SU-DHL-6 (cell line): ENCODE results near the gene MYH16.

ENCODE experiments used
- H2AFZ ChIP-seq: fragments of 200-600 bp; sonication (generic); 2 replicates; pipeline ENCODE4 v1.6.1; 2014; ENCODE audit warnings: low read depth, mild to moderate bottlenecking, moderate library complexity, mixed read lengths, antibody characterized with exemption, low read length; ENCODE audit not compliant: severe bottlenecking
- H3F3A ChIP-seq: fragments of 200-600 bp; shearing (Covaris generic); 2 replicates; pipeline ENCODE4 v1.6.0; 2016; ENCODE audit warnings: antibody characterized with exemption, mild to moderate bottlenecking; ENCODE audit not compliant: insufficient read depth
- H3K27ac ChIP-seq: fragments of 200-600 bp; sonication (generic); 2 replicates; pipeline ENCODE4 v1.5.1; 2016; ENCODE audit warnings: low read depth, mild to moderate bottlenecking, low read length, moderate library complexity, mixed read lengths
- H3K27me3 ChIP-seq: fragments of 200-600 bp; sonication (generic), shearing (Covaris generic); 2 replicates; pipeline ENCODE4 v1.6.0; 2014; ENCODE audit warnings: mild to moderate bottlenecking, low read length
- H3K36me3 ChIP-seq: fragments of 200-600 bp; sonication (generic); 2 replicates; pipeline ENCODE4 v1.6.1; 2014; ENCODE audit warnings: mild to moderate bottlenecking, low read length, mixed read lengths
- H3K4me2 ChIP-seq: fragments of 300-600, 200-600 bp; shearing (Covaris generic), sonication (generic); 2 replicates; pipeline ENCODE4 v1.6.0; 2014; ENCODE audit warnings: low read length, low read depth, mild to moderate bottlenecking; ENCODE audit not compliant: poor library complexity, severe bottlenecking
- H3K4me3 ChIP-seq: fragments of 200-600 bp; sonication (generic); 2 replicates; pipeline ENCODE4 v1.5.1; 2014; ENCODE audit warnings: antibody characterized with exemption, low read length, mild to moderate bottlenecking, mixed read lengths; ENCODE audit not compliant: insufficient read depth, poor library complexity, severe bottlenecking
- H3K79me2 ChIP-seq: fragments of 200-600 bp; sonication (generic); 2 replicates; pipeline ENCODE4 v1.6.1; 2014; ENCODE audit warnings: mild to moderate bottlenecking, low read length, moderate library complexity; ENCODE audit not compliant: insufficient read depth
- H3K9ac ChIP-seq: fragments of 200-600 bp; sonication (generic); 2 replicates; pipeline ENCODE4 v1.7.0; 2014; ENCODE audit warnings: mild to moderate bottlenecking, low read length
- H3K9me2 ChIP-seq: fragments of 200-600 bp; sonication (generic); replicated peaks from 2 replicates; pipeline ENCODE4 v1.6.1; 2014; ENCODE audit warnings: low read length; ENCODE audit not compliant: insufficient read depth
- H3K9me3 ChIP-seq: fragments of 200-600 bp; sonication (generic); 2 replicates; pipeline ENCODE4 v1.6.1; 2014; ENCODE audit warnings: low read length, mixed read lengths; ENCODE audit not compliant: insufficient read depth
- H4K20me1 ChIP-seq: fragments of 200-600 bp; sonication (generic); 2 replicates; pipeline ENCODE4 v1.6.1; 2014; ENCODE audit warnings: low read depth, mild to moderate bottlenecking, antibody characterized with exemption, low read length, moderate library complexity, mixed read lengths
- CTCF ChIP-seq: fragments of 200-600 bp; sonication (generic); IDR thresholded peaks from one replicate; pipeline ENCODE4 v1.5.1; 2017; ENCODE audit warnings: antibody characterized with exemption, mild to moderate bottlenecking, low read length, moderate library complexity; ENCODE audit not compliant: insufficient read depth, poor library complexity, severe bottlenecking
- EZH2phosphoT487 ChIP-seq: fragments of 200-600 bp; sonication (generic), shearing (Covaris generic); conservative IDR thresholded peaks from 2 replicates; pipeline ENCODE4 v1.6.1; 2018; ENCODE audit warnings: mild to moderate bottlenecking, antibody characterized with exemption, low read length, moderate library complexity, mixed read lengths

The MYH16 gene

GRCh38 chr7:99305473-99306260 is 33.0 kb downstream of the MYH16 start:
- H3K9ac ChIP-seq, result no peak overlapping the region
- H3F3A ChIP-seq, result no peaks in the 10 kb centered on the region
- no peaks in the 10 kb centered on the region for H4K20me1 ChIP-seq
- H3K4me2 ChIP-seq, result no peak overlapping the region
- TF ChIP-seq EZH2phosphoT487 (no peak), CTCF (no peak)
- no peaks in the 10 kb centered on the region for H3K9me2 ChIP-seq
- H3K79me2 ChIP-seq, result no peaks in the 10 kb centered on the region
- no peak overlapping the region for H2AFZ ChIP-seq
- no peaks in the 10 kb centered on the region for H3K36me3 ChIP-seq
- H3K4me3 ChIP-seq, result no peak overlapping the region
- no peaks in the 10 kb centered on the region for H3K9me3 ChIP-seq
- H3K27me3 ChIP-seq, result no peaks in the 10 kb centered on the region
- H3K27ac ChIP-seq, result no peak overlapping the region

GRCh38 chr7:99308461-99309074 is 35.9 kb downstream of the MYH16 start:
- no peak overlapping the region for H2AFZ ChIP-seq
- H3K9me2 ChIP-seq, result no peaks in the 10 kb centered on the region
- no peak overlapping the region for H3K4me3 ChIP-seq
- H3F3A ChIP-seq, result no peaks in the 10 kb centered on the region
- H3K27me3 ChIP-seq, result no peaks in the 10 kb centered on the region
- H3K79me2 ChIP-seq, result no peaks in the 10 kb centered on the region
- no peaks in the 10 kb centered on the region for H3K9me3 ChIP-seq
- H4K20me1 ChIP-seq, result no peaks in the 10 kb centered on the region
- TF ChIP-seq EZH2phosphoT487, result no peak
- no peak for TF ChIP-seq CTCF
- H3K4me2 ChIP-seq, result no peak overlapping the region
- H3K27ac ChIP-seq, result no peak overlapping the region
- no peaks in the 10 kb centered on the region for H3K36me3 ChIP-seq
- H3K9ac ChIP-seq, result no peak overlapping the region

GRCh38 chr7:99309111-99309510 is 36.5 kb downstream of the MYH16 start:
- Histone ChIP-seq H3K27ac (no peak overlapping the region), H3K27me3 (no peaks in the 10 kb centered on the region), H4K20me1 (no peaks in the 10 kb centered on the region), H2AFZ (no peak overlapping the region), H3K4me2 (no peak overlapping the region), H3K9me3 (no peaks in the 10 kb centered on the region), H3F3A (no peaks in the 10 kb centered on the region), H3K36me3 (no peaks in the 10 kb centered on the region), H3K4me3 (no peak overlapping the region), H3K9me2 (no peaks in the 10 kb centered on the region), H3K79me2 (no peaks in the 10 kb centered on the region), H3K9ac (no peak overlapping the region)
- no peak for TF ChIP-seq EZH2phosphoT487
- no peak for TF ChIP-seq CTCF
